Fibroblast of mammary gland (primary cell): ENCODE data around the gene NFKBIE.
A peak's percentile ranks its signal among the peaks of the same experiment; 100 is the strongest.
"Not testable (repeated sequence)": the region's sequence is repeated elsewhere in the genome, so short reads cannot be mapped to it uniquely, and the experiment has no call there.

Experiments
- DNase-seq: peaks from one replicate; pipeline ENCODE4 v3.0.0-alpha.2; 2010; ENCODE audit warnings: low read depth
- H3K4me3 ChIP-seq: 2 replicates; pipeline ENCODE4 v1.5.1; 2011; ENCODE audit warnings: low read depth, mild to moderate bottlenecking, low read length, moderate library complexity; ENCODE audit not compliant: control insufficient read depth
- CTCF ChIP-seq: conservative IDR thresholded peaks from 2 replicates; pipeline ENCODE4 v1.5.1; 2011; ENCODE audit warnings: low read depth, low read length, inconsistent platforms; ENCODE audit not compliant: control insufficient read depth, insufficient read depth

Gene NFKBIE

GRCh38 chr6:44265007-44265721 lies at the start of gene NFKBIE:
NFKBIE (minus strand) TSS chr6:44265551; CDS start chr6:44265346, 205 bp downstream.
- peak; percentile 88 for DNase-seq
- peak within 1 kb of the TSS; percentile 71 for H3K4me3 ChIP-seq
- no peak for TF ChIP-seq CTCF

- not testable (repeated sequence) for H3K4me3 ChIP-seq, DNase-seq
Observed at GRCh38 chr6:44314657-44315056, 49.3 kb upstream of the NFKBIE start.

- DNase-seq: peak; percentile 82
- H3K4me3 ChIP-seq: peak within 1 kb of the TSS; percentile 96
- peak; percentile 95 for TF ChIP-seq CTCF
Observed at GRCh38 chr6:44312901-44313788, 47.8 kb upstream of the NFKBIE start, which contains the start of gene AARS2. AARS2 (minus strand) TSS chr6:44313347; CDS start chr6:44313323, 24 bp downstream.

GRCh38 chr6:44311767-44312166 lies 46.4 kb upstream of the NFKBIE start:
- peak overlapping the region; percentile 96 for H3K4me3 ChIP-seq
- no peak for DNase-seq
- no peak for TF ChIP-seq CTCF

- DNase-seq: no peak
- no peak overlapping the region for H3K4me3 ChIP-seq
- no peak for TF ChIP-seq CTCF
Observed at GRCh38 chr6:44311304-44311703, 46.0 kb upstream of the NFKBIE start.

GRCh38 chr6:44310241-44310640 lies 44.9 kb upstream of the NFKBIE start:
- no peak overlapping the region for H3K4me3 ChIP-seq
- DNase-seq: no peak
- TF ChIP-seq CTCF: no peak

GRCh38 chr6:44309631-44310030 lies 44.3 kb upstream of the NFKBIE start:
- DNase-seq: no peak
- TF ChIP-seq CTCF: no peak
- no peak overlapping the region for H3K4me3 ChIP-seq
